Upper lobe of left lung (tissue), 4 donors: Measurements from ENCODE around the gene SH2D4B.

Experiments
- CTCF ChIP-seq, 6 experiments: fragments of 450-650 bp in 4 of 6; fragments of 200-600 bp in 2 of 6; sonication (generic) in 2 of 6; IDR thresholded peaks; one replicate each; pipeline ENCODE4 v1.5.1; 2016 to 2019; ENCODE audit warnings: antibody characterized with exemption in 6 of 6
- EP300 ChIP-seq, 4 donors: sonication (generic); formaldehyde crosslinking; IDR thresholded peaks; one replicate each; pipeline ENCODE4 v1.5.1; 2017; ENCODE audit warnings: antibody characterized with exemption in 4 of 4, control low read depth in 2 of 4
- POLR2A ChIP-seq, 4 donors: fragments of 450-650 bp; IDR thresholded peaks; one replicate each; pipeline ENCODE4 v1.5.1; 2016 to 2017; ENCODE audit warnings: antibody characterized with exemption in 4 of 4, mild to moderate bottlenecking in 2 of 4
- POLR2AphosphoS5 ChIP-seq, 2 donors: sonication (generic); formaldehyde crosslinking; IDR thresholded peaks; one replicate each; pipeline ENCODE4 v1.5.1; 2017; ENCODE audit warnings: antibody characterized with exemption in 2 of 2

- TF ChIP-seq CTCF (IDR thresholded peaks at IDR 0.05) (no peak), POLR2A (IDR thresholded peaks at IDR 0.05) (no peak), POLR2AphosphoS5 (IDR thresholded peaks at IDR 0.05) (no peak), EP300 (IDR thresholded peaks at IDR 0.05) (no peak)
Observed at GRCh38 chr10:80648106-80648505, 110.4 kb downstream of the SH2D4B start.
